GM19467 (cell line): ENCODE data around the gene PCDHGC5.

Experiments
- ATAC-seq: cut with Tn5 transposase; IDR thresholded peaks from one replicate; pipeline ENCODE4 v1.9.1; 2021; ENCODE audit warnings: mild to moderate bottlenecking, moderate library complexity; ENCODE audit not compliant: unreplicated experiment

The PCDHGC5 gene

GRCh38 chr5:141528291-141528984 lies 39.6 kb downstream of the PCDHGC5 start:
- ATAC-seq = no peak

- no peak for ATAC-seq
These were observed 40.1 kb downstream of the PCDHGC5 start for GRCh38 chr5:141529002-141529401.

- ATAC-seq = no peak
These were observed 41.0 kb downstream of the PCDHGC5 start for GRCh38 chr5:141529873-141530272.

GRCh38 chr5:141532726-141533125 lies 43.8 kb downstream of the PCDHGC5 start:
- ATAC-seq = no peak

- no peak for ATAC-seq
These were observed 45.0 kb downstream of the PCDHGC5 start for GRCh38 chr5:141533897-141534296.

- no peak for ATAC-seq
These were observed 45.8 kb downstream of the PCDHGC5 start for GRCh38 chr5:141534492-141535213.
